Fibroblast of the aortic adventitia (primary cell): ENCODE data around the gene HAVCR2. TPM values are rescaled to one million over a fixed set of nuclear protein-coding genes. Genes with fewer than 3 reads are reported as not detected.

Source experiments
- DNase-seq: peaks from one replicate; pipeline ENCODE4 v3.0.0-alpha.2; 2010; ENCODE audit warnings: low read depth
- H3K4me3 ChIP-seq: 2 replicates; pipeline ENCODE4 v1.5.1; 2011; ENCODE audit warnings: low read depth, mild to moderate bottlenecking, control low read depth, low read length, moderate library complexity
- total RNA-seq: library from RNA; depleted of rRNA; stranded (reverse); fragments of >200 nt; gene quantifications from 2 replicates; pipeline ENCODE4 v1.2.3, GENCODE V29; 2012; ENCODE audit warnings: low replicate concordance
- TF ChIP-seq, protein P1 (sequence below): IDR thresholded peaks from 2 replicates; pipeline ENCODE4 v1.5.1; 2011; ENCODE audit warnings: mild to moderate bottlenecking, low read length, control low read depth, inconsistent platforms; ENCODE audit not compliant: insufficient read depth

HAVCR2 gene
- total RNA-seq, 1 donor = 0.36 TPM

DNA sequence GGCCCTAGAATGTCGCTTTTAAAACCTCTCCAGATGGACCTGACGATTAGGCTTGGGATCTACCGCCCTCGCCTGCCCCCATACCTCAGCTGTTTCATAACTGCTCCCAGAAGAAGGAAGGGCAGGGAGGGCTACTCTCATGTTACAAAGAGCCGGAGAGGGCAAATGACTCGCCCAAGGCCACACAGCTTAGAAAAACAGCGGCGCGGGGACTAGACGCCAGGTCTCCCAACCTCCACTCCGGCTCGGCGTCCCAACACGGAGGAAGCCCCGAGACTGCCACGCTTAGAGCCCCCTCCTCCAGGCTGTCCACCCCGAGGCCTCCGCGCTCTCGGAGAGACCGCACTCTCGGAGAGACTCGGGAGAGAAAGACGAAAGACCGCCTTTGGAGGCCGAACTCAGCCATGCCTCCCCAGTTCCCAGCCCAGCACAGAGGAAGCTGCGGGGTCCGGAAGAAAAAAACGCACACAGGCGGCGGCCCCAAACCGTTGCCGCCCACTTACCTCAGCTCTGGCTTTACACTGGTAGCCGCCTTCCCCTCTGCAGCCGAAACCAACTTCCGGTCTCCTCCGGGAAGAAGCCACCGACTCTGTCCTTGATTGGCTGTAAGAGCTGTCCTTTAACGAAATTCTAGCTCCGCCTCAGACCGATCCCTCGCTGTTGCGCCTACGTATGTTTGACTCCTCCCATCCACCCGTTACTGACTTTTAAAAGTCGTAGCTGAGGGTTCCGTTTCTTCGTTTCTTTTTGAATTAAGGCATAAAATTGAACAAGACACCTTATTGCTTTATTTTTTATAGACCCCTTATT, 33.7 kb upstream of the HAVCR2 start, which contains the start of gene MED7:
Gene MED7, minus strand, starts transcription at position 549 of the 810 bp plus-strand sequence. CDS start 3,434 bp downstream, outside the sequence.
- peak within 1 kb of the TSS; percentile 98 for H3K4me3 ChIP-seq
- DNase-seq = peak; percentile 100
- TF ChIP-seq, protein P1, sequence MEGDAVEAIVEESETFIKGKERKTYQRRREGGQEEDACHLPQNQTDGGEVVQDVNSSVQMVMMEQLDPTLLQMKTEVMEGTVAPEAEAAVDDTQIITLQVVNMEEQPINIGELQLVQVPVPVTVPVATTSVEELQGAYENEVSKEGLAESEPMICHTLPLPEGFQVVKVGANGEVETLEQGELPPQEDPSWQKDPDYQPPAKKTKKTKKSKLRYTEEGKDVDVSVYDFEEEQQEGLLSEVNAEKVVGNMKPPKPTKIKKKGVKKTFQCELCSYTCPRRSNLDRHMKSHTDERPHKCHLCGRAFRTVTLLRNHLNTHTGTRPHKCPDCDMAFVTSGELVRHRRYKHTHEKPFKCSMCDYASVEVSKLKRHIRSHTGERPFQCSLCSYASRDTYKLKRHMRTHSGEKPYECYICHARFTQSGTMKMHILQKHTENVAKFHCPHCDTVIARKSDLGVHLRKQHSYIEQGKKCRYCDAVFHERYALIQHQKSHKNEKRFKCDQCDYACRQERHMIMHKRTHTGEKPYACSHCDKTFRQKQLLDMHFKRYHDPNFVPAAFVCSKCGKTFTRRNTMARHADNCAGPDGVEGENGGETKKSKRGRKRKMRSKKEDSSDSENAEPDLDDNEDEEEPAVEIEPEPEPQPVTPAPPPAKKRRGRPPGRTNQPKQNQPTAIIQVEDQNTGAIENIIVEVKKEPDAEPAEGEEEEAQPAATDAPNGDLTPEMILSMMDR = no peak

DNA sequence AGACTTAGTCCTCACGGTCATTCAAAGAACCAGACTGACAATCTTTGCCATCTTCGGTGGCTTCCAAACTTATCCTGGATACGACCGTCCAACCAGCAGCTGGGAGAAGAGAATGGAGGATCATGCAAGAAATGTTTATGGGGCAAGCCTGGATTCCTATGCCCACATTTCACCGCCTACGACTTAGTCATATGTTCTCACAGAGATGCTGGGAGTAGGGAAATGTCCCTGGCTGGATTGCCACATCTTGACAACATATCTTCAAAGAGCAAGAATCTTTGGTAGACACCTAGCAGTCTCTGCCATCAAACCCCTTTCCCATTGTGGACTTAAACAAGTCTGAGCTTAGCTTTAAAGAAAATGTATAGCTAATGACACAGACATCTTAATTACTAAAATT, 28.8 kb upstream of the HAVCR2 start:
- TF ChIP-seq, protein P1 = no peak
- no peak overlapping the region for H3K4me3 ChIP-seq
- DNase-seq = no peak

DNA sequence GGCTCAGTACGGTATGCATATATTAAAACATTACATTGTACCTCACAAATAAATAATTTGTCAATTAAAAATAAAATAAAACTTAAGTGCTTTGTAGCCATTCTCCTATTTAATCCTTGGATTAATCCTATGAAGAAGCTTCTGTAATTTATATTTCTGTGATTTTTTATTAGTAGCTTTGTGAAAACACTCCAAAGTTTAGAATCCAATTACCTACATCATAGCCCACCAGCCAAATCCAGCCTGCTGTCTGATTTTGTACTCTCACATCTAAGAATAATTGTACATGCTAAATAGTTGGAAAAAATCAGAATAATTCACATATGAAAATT, 23.4 kb upstream of the HAVCR2 start:
- TF ChIP-seq, protein P1 = no peak

DNA sequence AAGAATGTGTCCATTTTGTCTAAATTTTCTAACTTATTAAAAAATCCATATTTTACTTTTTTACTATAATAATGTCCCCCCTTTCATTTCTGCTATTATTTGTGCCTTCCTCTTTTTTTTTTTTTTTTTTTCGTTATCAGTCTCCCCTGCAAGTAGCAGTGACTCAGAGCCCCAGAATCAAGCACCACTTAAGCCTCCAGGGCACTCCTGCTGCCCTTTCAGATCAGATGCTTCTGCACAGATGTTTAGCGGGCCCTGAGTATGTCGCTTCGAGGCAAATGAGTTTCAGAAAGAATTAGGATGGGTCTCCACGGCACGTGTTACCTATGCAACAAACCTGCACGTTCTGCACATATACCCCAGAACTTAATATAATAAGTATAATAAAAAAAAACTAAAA, 22.1 kb upstream of the HAVCR2 start:
- DNase-seq = no peak
- TF ChIP-seq, protein P1 = no peak
- no peak overlapping the region for H3K4me3 ChIP-seq

More for the DNA sequence above, 23.4 kb upstream of the HAVCR2 start:
- H3K4me3 ChIP-seq = no peak overlapping the region
- DNase-seq = no peak

DNA sequence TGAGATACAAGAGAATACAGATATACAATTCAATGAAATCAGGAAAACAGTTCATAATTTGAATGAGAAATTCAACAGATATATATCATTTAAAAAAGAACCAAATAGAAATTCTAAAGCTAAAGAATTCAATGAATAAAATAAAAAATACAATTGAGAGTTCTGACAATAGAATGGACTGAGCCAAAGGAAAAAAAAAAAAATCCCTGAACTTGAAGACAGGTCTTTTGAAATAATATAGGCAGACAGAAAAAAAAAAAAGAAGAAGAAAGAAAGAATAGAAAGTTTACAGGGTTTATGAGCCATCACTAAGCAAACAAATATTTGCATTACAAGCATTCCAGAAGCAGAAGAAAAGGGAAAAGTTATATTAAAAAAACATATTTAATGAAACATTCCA, 12.9 kb upstream of the HAVCR2 start:
- no peak overlapping the region for H3K4me3 ChIP-seq
- no peak for DNase-seq
- TF ChIP-seq, protein P1 = no peak

DNA sequence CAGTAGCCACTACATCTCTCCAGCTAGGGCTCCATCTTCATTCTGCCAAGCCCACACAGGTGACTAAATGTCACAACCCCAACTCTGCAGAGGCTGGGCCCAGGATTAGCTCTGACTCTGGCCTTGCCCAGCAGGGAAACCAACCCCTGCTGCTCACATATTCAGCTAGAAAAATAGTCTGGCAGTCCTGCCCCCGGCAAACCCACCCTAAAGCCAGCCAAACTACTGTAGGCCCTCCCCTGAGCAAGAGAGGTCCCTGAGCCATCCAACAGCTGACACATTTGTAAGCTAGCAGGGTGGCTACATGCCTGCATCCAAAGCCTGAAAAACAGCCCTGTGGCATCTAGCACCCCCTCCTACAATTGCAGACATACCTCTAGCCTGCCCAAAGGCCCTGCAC, 11.3 kb upstream of the HAVCR2 start:
- no peak for DNase-seq
- TF ChIP-seq, protein P1 = no peak
- H3K4me3 ChIP-seq = no peak overlapping the region

DNA sequence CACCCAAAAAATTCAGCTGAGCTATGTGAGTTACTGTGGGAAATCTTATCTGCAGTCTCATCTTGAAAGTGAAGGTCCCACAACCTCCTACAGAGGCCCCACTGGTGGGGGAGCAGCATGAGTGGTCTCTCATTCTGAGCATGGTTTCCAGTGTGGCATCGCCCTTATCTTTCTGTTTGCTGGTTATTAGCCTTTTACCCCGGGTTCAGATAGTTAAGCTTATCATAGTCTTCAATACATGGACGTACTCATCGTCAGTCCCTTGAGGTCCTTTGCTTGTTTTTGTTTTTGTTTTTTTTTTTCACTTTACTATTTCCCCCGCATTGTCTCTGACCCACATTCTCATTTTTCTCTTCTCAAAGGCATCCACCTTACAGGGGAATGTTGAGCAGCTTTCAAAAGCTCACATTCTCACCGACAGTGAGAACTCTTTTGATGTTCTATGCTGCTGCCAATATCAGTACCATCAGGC, 7.7 kb upstream of the HAVCR2 start:
- no peak overlapping the region for H3K4me3 ChIP-seq
- TF ChIP-seq, protein P1 = no peak
- no peak for DNase-seq
